Measurements from ENCODE around the gene WASF3.

DNA sequence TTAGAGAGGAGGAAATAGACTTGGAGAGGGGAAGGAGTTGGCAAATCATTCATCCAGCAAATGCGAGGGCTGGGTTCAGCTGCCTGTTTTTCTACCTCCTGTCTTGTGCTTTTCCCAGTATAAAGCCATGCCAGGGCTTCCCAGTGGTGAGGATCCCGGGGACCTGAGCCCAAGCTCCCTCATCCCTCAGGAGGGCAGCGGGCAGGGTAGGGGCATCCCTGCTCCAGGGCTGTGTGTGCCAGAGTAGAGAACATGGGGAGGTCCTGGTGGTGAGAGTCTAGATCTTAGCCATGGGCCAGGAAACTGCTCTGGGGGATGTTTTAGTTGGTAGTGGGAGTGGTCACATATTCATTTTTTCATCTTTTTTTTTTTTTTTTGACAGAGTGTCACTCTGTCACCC lies 159.5 kb downstream of the WASF3 start:
- TF ChIP-seq EZH2phosphoT487 (IDR thresholded peaks at IDR 0.05; ENCODE audit: low read length) (no peak), EZH2 (optimal IDR thresholded peaks at IDR 0.05; ENCODE audit: low read depth, low read length) (no peak)
- TF ChIP-seq, protein P1, sequence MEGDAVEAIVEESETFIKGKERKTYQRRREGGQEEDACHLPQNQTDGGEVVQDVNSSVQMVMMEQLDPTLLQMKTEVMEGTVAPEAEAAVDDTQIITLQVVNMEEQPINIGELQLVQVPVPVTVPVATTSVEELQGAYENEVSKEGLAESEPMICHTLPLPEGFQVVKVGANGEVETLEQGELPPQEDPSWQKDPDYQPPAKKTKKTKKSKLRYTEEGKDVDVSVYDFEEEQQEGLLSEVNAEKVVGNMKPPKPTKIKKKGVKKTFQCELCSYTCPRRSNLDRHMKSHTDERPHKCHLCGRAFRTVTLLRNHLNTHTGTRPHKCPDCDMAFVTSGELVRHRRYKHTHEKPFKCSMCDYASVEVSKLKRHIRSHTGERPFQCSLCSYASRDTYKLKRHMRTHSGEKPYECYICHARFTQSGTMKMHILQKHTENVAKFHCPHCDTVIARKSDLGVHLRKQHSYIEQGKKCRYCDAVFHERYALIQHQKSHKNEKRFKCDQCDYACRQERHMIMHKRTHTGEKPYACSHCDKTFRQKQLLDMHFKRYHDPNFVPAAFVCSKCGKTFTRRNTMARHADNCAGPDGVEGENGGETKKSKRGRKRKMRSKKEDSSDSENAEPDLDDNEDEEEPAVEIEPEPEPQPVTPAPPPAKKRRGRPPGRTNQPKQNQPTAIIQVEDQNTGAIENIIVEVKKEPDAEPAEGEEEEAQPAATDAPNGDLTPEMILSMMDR (IDR thresholded peaks at IDR 0.05; ENCODE audit: low read length): no peak
